DND-41 (cell line): ENCODE data around the gene MYOCOS.
"Not testable (repeated sequence)": the region's sequence is repeated elsewhere in the genome, so short reads cannot be mapped to it uniquely, and the experiment has no call there.

Source experiments
- ATAC-seq: fragments of 200-7000 bp; cut with Tn5 transposase; 3 replicates; pipeline ENCODE4 v1.9.1; 2021; ENCODE audit warnings: low read depth; ENCODE audit not compliant: insufficient read depth
- DNase-seq: peaks from one replicate; pipeline ENCODE4 v3.0.0-alpha.2; 2020
- H2AFZ ChIP-seq: 2 replicates; pipeline ENCODE4 v1.6.0; 2012; ENCODE audit warnings: low read depth, low read length
- H3K27ac ChIP-seq: 2 replicates; pipeline ENCODE4 v1.5.1; 2012; ENCODE audit warnings: low read length, inconsistent platforms
- H3K27me3 ChIP-seq: fragments of 200-600 bp; sonication (generic); 2 replicates; pipeline ENCODE4 v1.6.0; 2012; ENCODE audit warnings: low read length, mild to moderate bottlenecking, inconsistent platforms; ENCODE audit not compliant: insufficient read depth, poor library complexity
- H3K36me3 ChIP-seq: 2 replicates; pipeline ENCODE4 v1.5.1; 2012; ENCODE audit warnings: low read length, inconsistent platforms; ENCODE audit not compliant: insufficient read depth
- H3K4me1 ChIP-seq: 2 replicates; pipeline ENCODE4 v1.5.1; 2012; ENCODE audit warnings: mild to moderate bottlenecking, low read length; ENCODE audit not compliant: insufficient read depth
- H3K4me2 ChIP-seq: 2 replicates; pipeline ENCODE4 v1.6.0; 2012; ENCODE audit warnings: mild to moderate bottlenecking, moderate library complexity, low read length, inconsistent platforms; ENCODE audit not compliant: insufficient read depth
- H3K4me3 ChIP-seq, 2 experiments: fragments of 200-600 bp in 1 of 2; shearing (Covaris generic) in 1 of 2; 2 replicates each; pipeline ENCODE4 v1.5.1; 2012 to 2016; ENCODE audit warnings: inconsistent platforms in 2 of 2, low read length in 2 of 2, mild to moderate bottlenecking in 2 of 2, low read depth in 1 of 2, moderate library complexity in 1 of 2
- H3K79me2 ChIP-seq: 2 replicates; pipeline ENCODE4 v1.6.0; 2012; ENCODE audit warnings: low read length, inconsistent platforms; ENCODE audit not compliant: insufficient read depth
- H3K9ac ChIP-seq: 2 replicates; pipeline ENCODE4 v1.6.0; 2012; ENCODE audit warnings: low read depth, mild to moderate bottlenecking, inconsistent platforms, low read length, moderate library complexity
- H3K9me3 ChIP-seq: 2 replicates; pipeline ENCODE4 v1.5.1; 2012; ENCODE audit warnings: low read length, moderate library complexity, mild to moderate bottlenecking, inconsistent platforms; ENCODE audit not compliant: insufficient read depth, severe bottlenecking
- H4K20me1 ChIP-seq: 2 replicates; pipeline ENCODE4 v1.6.0; 2012; ENCODE audit warnings: low read length; ENCODE audit not compliant: insufficient read depth
- EZH2 ChIP-seq: IDR thresholded peaks from 3 replicates; pipeline ENCODE4 v1.6.1; 2012; ENCODE audit warnings: borderline replicate concordance, low read depth, mild to moderate bottlenecking, moderate library complexity, low read length, inconsistent platforms; ENCODE audit not compliant: severe bottlenecking
- TF ChIP-seq, protein P1 (sequence below): IDR thresholded peaks from 2 replicates; pipeline ENCODE4 v1.5.1; 2012; ENCODE audit warnings: borderline replicate concordance, low read length, moderate library complexity, mild to moderate bottlenecking; ENCODE audit not compliant: poor library complexity, severe bottlenecking; ENCODE audit errors: extremely low read depth

Gene MYOCOS

DNA sequence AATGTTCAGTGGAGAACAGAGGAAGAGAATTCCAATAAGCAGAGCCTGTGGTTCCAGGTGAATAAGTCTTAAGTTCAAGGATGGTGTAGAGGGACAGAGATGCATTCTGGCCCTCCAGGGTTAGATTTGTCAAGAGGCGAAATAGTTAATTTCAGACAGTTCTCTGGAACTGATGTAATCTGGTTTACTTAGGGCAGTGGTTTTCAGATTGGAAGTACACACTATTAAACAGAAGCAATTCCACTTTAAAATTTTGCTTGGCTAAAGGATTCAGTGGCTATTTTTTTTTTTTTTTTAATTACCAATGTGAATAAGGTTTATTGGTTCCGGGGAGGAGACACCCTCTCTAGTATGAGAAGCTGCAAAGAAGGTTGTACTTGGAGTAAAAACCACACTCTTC is 25.3 kb upstream of the MYOCOS start:
- H3K36me3 ChIP-seq = peaks cover 21% of the 10 kb centered on the region
- H3K27me3 ChIP-seq = no peaks in the 10 kb centered on the region
- DNase-seq (no peak), ATAC-seq (no peak)
- no peak overlapping the region for H3K27ac ChIP-seq
- H3K4me2 ChIP-seq = no peak overlapping the region
- H2AFZ ChIP-seq = no peak overlapping the region
- TF ChIP-seq, protein P1, sequence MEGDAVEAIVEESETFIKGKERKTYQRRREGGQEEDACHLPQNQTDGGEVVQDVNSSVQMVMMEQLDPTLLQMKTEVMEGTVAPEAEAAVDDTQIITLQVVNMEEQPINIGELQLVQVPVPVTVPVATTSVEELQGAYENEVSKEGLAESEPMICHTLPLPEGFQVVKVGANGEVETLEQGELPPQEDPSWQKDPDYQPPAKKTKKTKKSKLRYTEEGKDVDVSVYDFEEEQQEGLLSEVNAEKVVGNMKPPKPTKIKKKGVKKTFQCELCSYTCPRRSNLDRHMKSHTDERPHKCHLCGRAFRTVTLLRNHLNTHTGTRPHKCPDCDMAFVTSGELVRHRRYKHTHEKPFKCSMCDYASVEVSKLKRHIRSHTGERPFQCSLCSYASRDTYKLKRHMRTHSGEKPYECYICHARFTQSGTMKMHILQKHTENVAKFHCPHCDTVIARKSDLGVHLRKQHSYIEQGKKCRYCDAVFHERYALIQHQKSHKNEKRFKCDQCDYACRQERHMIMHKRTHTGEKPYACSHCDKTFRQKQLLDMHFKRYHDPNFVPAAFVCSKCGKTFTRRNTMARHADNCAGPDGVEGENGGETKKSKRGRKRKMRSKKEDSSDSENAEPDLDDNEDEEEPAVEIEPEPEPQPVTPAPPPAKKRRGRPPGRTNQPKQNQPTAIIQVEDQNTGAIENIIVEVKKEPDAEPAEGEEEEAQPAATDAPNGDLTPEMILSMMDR = no peak
- TF ChIP-seq EZH2 = no peak
- no peaks in the 10 kb centered on the region for H3K79me2 ChIP-seq
- H4K20me1 ChIP-seq = no peaks in the 10 kb centered on the region
- no peaks in the 10 kb centered on the region for H3K9me3 ChIP-seq
- no peaks in the 10 kb centered on the region for H3K4me1 ChIP-seq
- no peak overlapping the region for H3K9ac ChIP-seq
- H3K4me3 ChIP-seq = no peak overlapping the region

DNA sequence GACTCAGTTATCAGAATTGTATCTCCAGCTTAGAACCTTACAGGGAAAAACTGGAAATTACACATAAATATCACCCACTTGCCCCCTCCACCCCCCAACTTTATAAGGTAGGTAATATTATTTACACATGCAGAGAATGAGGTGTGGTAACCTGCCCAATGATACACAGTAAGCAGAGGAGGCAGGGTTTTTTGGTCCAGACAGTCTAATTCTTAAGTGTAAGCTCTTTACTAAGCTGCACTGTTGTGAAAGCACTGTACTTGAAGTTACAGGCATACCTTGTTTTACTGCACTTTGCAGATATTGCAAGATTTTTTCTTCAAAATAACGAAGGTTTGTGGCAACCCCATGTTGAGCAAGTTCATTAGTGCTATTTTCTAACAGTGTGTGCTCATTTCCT is 24.8 kb upstream of the MYOCOS start:
- Histone ChIP-seq H3K4me1 (no peaks in the 10 kb centered on the region), H3K36me3 (peaks cover 16% of the 10 kb centered on the region), H2AFZ (no peak overlapping the region), H4K20me1 (no peaks in the 10 kb centered on the region), H3K27ac (no peak overlapping the region), H3K4me2 (no peak overlapping the region), H3K79me2 (no peaks in the 10 kb centered on the region), H3K27me3 (no peaks in the 10 kb centered on the region), H3K9ac (no peak overlapping the region), H3K9me3 (no peaks in the 10 kb centered on the region), H3K4me3 (no peak overlapping the region)
- DNase-seq (no peak), ATAC-seq (no peak)
- TF ChIP-seq EZH2 = no peak
- TF ChIP-seq, protein P1 = no peak

DNA sequence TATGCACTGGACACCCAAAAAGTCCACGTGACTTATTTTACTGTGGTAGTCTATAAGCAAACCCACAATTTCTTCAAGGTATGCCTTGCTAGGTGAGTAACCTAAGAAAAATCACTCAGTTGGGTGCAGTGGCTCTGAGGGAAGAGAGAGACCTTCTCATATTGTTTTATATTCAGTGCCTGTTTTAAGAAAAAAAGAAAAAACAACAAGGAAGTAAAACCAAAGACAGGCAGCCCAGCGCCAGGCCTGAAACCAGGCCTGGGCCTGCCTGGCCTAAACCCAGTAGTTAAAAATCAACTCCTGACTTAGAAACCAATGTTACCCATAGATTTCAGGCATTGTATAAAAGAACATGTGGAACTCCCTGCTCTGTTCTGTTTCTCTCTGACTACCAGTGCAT is 21.7 kb upstream of the MYOCOS start:
- not testable (repeated sequence) for H3K36me3 ChIP-seq, H4K20me1 ChIP-seq, ATAC-seq, H3K27ac ChIP-seq, H3K4me1 ChIP-seq, H3K79me2 ChIP-seq, H2AFZ ChIP-seq, H3K4me2 ChIP-seq, H3K9ac ChIP-seq, H3K4me3 ChIP-seq, H3K9me3 ChIP-seq, DNase-seq, H3K27me3 ChIP-seq

DNA sequence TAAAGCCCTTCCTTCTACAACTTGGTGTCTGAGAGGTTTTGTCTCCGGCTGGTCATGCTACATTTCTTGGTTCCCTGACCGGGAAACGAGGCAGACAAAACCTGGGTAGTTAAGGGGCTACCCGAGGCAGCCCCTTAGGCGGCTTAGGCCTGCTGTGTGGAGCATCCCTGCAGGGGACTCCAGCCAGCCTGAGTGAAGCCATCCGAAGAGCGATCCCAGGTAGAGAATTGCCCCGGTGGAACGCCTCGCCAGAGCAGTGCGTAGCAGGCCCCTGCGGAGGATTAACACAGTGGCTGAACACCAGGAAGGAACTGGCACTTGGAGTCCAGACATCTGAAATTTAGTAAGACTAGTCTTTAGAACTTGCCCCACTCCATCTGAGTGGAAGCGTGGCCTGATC is 21.2 kb upstream of the MYOCOS start:
- Histone ChIP-seq H3K27ac (no peak overlapping the region), H3K4me1 (no peaks in the 10 kb centered on the region), H3K4me3 (no peak overlapping the region), H3K27me3 (no peaks in the 10 kb centered on the region), H3K36me3 (no peaks in the 10 kb centered on the region), H3K4me2 (no peak overlapping the region), H3K9me3 (no peaks in the 10 kb centered on the region), H4K20me1 (no peaks in the 10 kb centered on the region), H3K79me2 (no peaks in the 10 kb centered on the region), H3K9ac (no peak overlapping the region), H2AFZ (no peak overlapping the region)
- ATAC-seq (0 out of 3 replicates have a peak, but pooled peaks have one; percentile 29), DNase-seq (no peak)
- TF ChIP-seq, protein P1 = no peak
- no peak for TF ChIP-seq EZH2

- not testable (repeated sequence) for H3K4me1 ChIP-seq, H3K79me2 ChIP-seq, DNase-seq, H3K27me3 ChIP-seq, H3K4me2 ChIP-seq, H3K27ac ChIP-seq, H3K9me3 ChIP-seq, H3K9ac ChIP-seq, H2AFZ ChIP-seq, H4K20me1 ChIP-seq, H3K36me3 ChIP-seq, ATAC-seq, H3K4me3 ChIP-seq
Measured at GRCh38 chr1:171603042-171603441, 19.0 kb upstream of the MYOCOS start.
